Stimulated activated CD4-positive, alpha-beta T cell treated with anti-CD3 and anti-CD28 coated beads, Interleukin-15, amount 100 ng/mL, for 48 hours (primary cell): ENCODE data around the gene CAPN9.
"Not testable (repeated sequence)": the region's sequence is repeated elsewhere in the genome, so short reads cannot be mapped to it uniquely, and the experiment has no call there.

Experiments
- DNase-seq, 2 donors: peaks; one replicate each; pipeline ENCODE4 v3.0.0-alpha.2; 2020; ENCODE audit warnings: low read depth in 2 of 2

CAPN9 gene

GRCh38 chr1:230711245-230711644 lies 35.9 kb upstream of the CAPN9 start:
- no peak for DNase-seq

DNA sequence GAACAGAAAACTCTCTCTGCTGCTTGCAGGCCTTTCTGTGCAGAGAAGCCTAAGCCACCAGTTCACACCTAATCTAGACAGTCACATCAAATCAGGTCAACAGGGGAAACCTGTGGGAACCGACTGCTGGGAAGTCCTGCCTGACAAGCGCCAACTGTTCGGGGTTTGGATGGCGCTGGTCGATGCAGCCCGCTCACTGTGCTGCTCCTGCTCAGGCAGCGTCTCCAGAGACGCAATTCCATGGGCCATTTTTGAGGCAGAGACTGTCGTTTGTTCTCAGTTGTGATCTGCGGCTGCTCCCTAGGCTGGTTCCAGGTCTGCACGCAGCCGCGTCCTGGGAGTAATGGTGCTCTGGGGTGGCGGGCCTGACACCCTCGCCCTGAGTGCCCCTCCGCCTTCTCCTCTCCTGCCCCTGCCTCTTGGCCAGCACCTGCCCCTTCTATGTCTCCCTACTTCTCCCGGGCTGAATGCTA lies 34.7 kb upstream of the CAPN9 start:
- no peak for DNase-seq

DNA sequence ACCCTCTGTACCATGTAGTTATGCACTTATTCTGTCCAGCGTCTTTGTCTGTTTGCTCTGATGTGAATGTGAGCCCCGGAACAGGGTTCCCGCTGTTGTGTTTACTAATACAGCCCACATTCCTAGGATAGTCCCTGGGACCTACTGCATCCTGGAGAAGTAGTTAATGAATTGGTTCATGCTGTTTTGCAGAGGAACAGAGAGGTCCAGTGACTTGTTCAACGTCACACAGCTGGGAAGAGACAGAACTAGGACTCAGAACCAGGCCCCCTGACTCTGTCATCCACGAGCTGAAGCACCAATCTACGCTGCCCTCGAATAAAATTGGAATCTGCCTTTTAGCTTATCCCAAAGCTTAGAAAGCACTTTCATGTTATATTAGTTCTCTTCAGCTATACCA lies 34.0 kb upstream of the CAPN9 start:
- no peak for DNase-seq

GRCh38 chr1:230713547-230713914 lies 33.7 kb upstream of the CAPN9 start:
- no peak for DNase-seq

DNA sequence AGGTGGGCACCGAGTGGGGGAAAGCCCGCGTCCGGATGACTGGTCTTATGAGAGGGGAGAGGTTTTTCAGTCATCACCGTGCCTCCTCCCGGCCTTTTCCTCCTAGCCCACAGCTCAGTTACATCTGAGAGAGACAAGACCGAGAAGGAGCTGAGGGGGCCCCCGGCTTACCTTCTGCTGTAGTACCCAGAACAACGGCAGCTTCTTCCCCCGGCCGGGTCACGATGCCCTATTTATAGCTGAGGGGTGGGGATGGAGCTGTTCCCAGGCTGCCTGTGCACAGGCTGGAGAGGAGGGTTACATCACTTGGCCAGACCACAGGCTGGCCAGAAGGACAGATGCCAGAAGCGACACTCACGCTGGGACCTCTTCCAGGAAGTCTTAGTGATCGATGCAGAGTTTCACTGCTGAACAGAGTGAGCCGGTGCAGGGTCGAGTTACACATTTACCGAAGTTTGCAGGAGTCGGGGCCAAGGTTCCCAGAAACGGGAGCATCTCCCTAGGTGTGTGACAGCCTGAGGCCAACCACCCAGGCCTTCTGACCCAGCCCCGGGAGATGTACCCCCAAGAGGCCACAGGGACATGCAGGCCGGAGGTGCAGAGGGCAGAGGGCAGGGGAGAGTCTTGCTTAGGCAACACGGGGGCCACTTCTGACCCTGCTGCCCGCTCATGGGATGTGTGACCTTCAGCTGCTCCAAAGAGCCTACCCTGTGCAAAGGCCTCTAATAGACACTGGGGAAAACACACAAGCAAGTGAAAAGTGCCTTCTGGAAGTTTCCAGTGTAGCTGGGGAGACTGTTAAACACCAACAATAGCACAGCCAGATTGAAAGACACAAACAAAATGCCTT lies 33.0 kb upstream of the CAPN9 start, which contains the start of gene AGT:
AGT (minus strand) TSS at position 208 of the 850 bp plus-strand sequence. CDS start 3,299 bp downstream, outside the sequence.
- no peak for DNase-seq

- no peak for DNase-seq
Measured at GRCh38 chr1:230715510-230715909, 31.7 kb upstream of the CAPN9 start.

DNA sequence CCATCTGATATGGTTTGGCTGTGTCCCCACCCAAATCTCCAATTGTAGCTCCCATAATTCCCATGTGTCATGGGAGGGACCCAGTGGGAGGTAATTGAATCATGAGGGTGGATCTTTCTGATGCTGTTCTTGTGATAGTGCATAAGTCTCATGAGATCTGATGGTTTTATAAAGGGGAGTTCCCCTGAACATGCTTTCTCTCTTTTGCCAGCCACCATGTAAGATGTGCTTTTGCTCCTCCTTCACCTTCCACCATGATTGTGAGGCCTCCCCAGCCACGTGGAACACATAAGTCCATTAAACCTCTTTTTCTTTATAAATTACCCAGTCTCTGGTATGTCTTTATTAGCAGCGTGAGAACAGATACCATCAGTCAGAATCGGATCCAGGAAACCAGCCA lies 30.7 kb upstream of the CAPN9 start:
- DNase-seq, result not testable (repeated sequence)

GRCh38 chr1:230717251-230717650 lies 29.9 kb upstream of the CAPN9 start:
- DNase-seq, result no peak

- not testable (repeated sequence) for DNase-seq
Measured at GRCh38 chr1:230721849-230722522, 25.2 kb upstream of the CAPN9 start.

DNA sequence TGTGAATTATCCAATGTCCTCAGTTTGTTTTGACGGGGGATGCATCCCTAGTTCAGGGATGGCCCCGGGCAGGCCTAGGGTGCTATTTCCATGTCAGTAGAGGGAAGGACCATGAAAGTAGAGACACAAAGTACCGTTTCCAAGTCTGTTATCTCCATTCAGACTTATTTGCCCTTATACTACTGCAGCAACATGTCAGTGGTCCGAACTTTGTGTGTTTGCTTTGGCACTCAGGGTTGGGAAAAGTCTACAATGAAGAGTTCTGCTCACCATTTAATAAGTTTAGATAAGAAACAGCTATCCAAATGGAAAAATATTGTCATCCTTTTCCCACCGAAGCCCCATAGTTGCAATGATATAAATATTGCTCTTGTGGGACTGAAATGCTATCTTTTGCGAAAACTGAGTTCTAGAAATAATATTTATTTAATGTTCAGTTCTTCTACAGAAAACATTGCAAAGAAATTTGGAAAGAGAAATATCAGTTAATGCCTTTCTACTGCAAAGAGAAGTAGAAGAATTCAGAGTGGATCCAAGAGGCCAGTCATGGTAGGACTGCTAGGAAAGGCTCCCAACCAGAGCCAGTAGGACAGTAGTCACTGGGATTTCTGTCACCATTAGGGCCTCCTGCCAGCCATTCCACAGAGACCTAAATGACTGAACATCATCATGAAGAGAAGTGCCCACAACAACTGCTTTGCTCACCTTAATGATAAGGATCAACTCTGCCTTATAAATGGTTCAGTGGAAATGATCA lies 21.8 kb upstream of the CAPN9 start:
- DNase-seq, result no peak

GRCh38 chr1:230728710-230729392 lies 18.3 kb upstream of the CAPN9 start:
- no peak for DNase-seq

- no peak for DNase-seq
Measured at GRCh38 chr1:230730977-230731376, 16.2 kb upstream of the CAPN9 start.

DNA sequence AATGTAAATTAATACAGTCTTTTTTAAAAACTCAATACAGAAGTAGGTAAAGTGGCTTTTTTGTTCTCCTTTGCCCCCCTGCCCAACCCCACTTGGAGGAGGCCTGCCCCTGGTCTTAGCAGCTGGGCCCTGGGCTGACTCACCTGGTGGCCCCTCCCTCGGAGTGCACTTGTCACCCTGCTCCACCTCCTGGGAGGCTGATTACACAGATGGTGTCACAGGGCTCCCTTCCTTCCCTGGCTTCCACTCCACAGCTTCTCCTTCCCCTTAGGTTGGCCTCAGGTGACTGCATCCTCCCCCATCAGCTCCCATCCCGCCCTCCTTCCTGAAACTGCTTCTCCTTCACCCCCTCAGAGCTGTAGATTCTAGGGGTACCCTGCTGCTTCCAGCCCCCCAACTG lies 11.7 kb upstream of the CAPN9 start:
- DNase-seq, result no peak

DNA sequence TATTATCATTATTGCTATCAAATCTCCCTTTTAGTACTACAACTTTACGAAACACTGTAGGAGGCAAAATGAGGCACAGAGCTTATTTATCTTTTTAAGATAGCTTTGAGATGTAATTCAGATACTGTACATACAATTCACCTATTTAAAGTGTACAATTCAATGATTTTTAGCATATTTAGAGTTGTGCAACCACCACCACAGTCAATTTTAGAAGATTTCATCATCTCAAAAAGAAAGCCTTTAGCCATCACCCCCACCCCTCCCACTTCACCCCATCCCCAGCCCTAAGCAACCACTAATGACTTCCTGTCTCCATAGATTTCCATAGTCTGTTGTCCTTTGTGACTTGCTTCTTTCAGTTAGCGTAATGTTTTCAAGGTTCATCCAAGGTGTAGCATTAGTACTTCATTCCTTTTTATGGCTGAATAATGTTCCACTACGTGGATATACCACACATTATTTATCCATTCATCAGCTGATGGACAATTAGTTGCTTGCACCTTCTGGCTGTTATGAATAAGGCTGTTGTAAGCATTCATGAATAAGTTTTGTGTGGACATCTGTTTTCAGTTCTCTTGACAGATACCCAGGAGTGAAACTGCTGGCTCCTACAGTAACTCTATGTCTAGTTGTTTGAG lies 9.4 kb upstream of the CAPN9 start:
- no peak for DNase-seq

GRCh38 chr1:230739564-230740290 lies 7.5 kb upstream of the CAPN9 start:
- DNase-seq, result no peak

DNA sequence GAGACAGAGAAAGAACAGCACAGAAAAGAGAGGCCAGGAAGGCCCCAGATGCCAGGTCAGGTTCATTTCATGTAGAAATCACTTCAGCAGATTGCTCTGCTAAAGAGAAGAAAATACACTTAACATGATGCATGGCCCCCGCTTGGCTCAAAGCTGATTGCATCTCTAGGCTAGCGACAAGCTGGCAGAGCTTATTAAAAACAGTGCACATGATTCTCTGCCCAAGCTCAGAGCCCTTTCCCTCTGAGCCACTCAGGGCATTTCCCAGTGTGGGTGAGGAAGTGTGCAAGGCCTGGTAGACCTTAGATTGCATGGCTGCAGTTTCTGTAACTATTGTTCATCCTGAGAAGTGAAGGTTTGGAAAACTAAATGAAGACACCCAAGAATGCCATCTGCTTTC lies 3.3 kb upstream of the CAPN9 start:
- DNase-seq, result no peak

GRCh38 chr1:230744382-230744781 lies 2.8 kb upstream of the CAPN9 start:
- DNase-seq, result no peak

DNA sequence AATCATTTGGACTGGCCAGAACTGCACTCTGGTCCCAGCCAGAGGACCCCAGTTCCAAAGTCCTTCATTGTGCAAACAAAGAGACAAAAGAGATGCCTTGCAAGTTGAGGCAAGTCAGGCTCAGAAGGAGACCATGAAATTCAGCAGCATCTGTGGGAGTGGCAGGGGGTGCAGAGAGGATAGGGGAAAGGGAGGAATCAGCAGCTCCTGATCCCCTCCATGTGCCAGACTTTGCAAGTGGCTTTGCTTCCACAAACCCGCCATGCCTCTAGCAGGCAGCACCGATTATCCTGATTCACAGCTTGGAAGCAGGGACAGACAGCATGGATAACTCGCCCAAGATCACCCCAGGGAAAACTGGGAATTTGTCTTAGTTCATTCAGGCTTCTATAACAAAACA lies 2.1 kb upstream of the CAPN9 start:
- DNase-seq, result no peak

DNA sequence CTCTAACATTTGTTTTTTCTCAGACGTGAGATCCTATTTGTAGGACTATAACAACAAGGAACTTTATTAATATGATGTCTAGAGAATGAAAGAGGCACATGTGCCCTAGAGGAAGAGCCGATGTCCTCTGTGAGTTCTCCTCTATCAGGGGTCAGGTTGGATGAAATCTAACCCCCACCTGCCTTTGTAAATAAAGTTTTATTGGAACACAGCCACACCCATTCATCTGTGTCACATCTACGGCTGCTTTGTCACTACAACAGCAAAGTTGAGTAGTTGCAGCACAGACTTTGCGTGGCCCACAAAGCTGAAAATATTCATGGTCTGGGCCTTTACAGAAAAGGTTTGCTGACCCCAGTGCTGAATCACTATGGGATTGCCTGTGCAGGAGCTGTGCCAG lies 571 bp upstream of the CAPN9 start:
- DNase-seq, result no peak
